ENCODE results near the gene RSL1D1. TPM values are rescaled to one million over a fixed set of nuclear protein-coding genes. Genes with fewer than 3 reads are reported as not detected.
"Not testable (repeated sequence)": the region's sequence is repeated elsewhere in the genome, so short reads cannot be mapped to it uniquely, and the experiment has no call there.

RSL1D1 gene
- total RNA-seq, 1 experiment from 2014 or later, result 44.6 TPM

DNA sequence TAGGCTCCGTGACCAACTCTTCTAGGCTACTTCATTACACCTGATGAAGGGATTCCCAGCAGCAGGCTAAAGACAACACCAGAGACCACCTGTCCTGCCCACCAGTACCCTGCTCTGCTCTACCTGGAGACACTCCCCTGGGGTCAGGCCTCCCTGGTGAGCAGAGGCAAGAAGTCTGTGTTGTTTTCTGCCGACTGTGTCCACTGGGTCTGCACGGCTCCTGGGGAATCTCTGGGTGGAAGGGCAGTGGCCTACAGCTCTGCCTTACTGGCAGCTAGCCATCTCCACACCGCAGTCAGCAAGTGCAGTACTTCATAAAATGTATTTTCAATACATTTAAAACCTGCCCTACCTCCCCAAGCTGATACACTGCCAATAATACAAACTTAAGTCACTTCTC is 6.8 kb downstream of the RSL1D1 start:
- DNase-seq (ENCODE audit: low spot score), result no peak

DNA sequence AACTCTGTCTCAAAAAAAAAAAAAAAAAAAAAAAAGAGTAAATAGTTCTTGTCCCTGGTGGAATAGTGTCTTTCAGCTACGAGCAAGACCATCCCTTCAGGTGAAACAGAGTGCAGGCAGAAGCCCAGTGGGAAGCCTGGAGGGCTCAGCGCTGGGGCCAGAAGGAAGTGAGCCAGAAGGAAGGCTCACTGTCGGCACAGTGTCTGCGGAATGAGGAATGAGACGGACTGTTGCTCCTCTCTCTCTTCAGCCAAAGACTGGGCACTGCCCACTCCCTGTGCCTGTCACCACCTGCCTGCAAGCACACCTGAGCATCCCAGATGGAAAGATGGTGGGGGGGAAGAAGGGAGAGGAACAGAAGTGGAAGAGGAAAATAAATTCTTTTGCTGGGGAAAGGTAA is 7.5 kb downstream of the RSL1D1 start:
- no peak for DNase-seq (ENCODE audit: low spot score)

- no peak for DNase-seq (ENCODE audit: low spot score)
Measured at GRCh38 chr16:11843206-11843605, 8.1 kb downstream of the RSL1D1 start.

GRCh38 chr16:11841026-11841425 is 10.3 kb downstream of the RSL1D1 start:
- DNase-seq (ENCODE audit: low spot score), result no peak

GRCh38 chr16:11836650-11837244 is 14.6 kb downstream of the RSL1D1 start:
- DNase-seq (ENCODE audit: low spot score), result no peak

DNA sequence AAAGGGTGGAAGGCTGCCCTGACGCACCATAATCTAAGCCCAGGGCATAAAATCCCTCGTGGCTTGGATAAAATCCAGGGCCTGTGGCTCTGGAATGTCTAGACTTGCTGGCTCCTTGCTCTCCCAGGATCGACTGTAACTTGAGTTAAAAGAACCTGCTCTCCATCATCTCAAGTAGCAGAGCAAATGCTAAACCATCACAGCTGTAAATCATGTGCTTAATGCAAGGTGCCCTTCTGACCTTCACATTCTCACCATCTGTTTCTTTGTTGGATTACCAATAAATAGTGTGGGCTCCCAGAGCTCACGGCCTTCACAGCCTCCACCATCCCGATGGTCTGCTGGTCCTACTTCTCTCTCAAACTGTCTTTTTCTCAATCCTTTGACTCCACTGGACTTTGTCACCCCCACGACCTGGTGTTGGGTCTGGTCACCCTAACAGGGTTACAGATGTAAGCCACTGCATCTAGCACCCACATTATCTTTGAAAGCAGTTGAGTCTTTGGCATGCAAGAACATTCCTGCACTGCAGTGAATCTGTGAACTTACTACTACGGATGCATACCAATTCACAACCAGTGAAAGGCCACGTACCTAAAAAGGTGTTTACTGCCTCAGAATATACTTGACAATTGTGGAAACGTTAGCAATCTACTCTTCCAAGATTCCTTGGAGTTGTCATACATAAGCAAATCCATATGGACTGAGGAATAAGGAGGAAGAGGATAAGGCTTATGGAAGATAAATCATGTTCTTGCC is 15.3 kb downstream of the RSL1D1 start:
- no peak for DNase-seq (ENCODE audit: low spot score)

DNA sequence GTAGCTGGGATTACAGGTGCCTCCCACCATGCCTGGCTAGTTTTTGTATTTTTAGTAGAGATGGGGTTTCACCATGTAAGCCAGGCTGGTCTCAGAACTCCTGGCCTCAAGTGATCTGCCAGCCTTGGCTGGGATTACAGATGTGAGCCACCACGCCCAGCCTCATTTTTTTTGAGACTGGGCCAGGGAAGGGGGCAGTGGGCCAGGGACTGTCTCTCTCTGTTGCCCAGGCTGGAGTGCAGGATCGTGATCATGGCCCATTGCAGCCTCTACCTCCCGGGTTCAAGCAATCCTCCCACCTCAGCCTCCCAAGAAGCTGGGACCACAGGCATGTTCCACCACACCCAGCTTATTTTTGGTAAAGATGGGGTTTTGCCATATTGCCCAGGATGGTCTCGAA is 16.0 kb downstream of the RSL1D1 start:
- no peak for DNase-seq (ENCODE audit: low spot score)

DNA sequence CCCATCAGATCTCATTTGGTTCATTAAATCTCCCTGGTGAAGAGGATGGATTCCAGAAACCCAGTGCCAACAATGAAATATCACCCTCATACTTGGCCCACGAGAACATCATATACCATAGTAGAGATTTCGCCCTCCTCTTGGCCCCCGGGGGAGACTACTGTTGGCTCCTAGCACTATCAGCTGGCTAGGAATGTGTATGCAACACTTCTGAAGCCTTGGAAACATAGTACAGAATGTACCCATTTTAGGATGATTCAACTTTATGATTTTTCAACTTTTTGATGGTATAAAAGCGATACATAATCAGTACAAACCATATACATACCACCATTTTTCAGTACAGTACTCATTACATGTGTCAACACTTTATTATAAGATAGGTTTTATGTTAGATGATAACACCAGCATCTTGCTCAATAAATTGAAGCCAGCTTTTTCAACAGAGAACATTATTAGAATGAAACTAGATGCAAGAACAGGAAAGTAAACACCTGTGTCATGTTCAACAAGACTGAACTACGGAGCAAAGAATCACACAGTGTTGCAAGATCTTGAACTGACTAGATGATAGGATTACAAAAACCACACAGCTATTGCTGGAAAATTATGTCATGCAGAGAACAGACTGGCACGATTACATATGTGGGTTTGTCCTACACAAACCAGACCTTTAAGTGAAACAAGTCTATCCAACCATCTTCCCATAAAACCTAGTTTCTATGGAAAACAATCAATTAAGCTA is 17.2 kb downstream of the RSL1D1 start:
- DNase-seq (ENCODE audit: low spot score), result no peak

DNA sequence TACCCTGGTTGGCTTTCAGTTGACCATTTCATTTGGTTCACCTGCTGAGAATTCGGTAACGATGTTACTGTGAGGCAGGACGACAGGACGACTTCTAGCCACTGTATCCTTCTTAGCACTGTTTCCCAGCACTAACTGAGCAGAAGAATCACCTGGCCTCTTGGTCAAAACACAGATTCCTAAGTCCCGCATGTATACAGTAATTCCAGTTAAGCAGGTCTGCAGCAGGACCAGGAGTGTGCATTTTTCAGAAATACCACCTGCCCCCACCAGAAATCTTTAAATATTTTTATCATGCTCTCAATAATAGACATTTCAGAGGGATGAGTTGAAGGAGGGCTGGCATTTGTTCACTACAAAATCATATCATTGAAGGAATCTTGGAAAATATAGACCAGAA is 22.6 kb downstream of the RSL1D1 start:
- DNase-seq (ENCODE audit: low spot score), result no peak

DNA sequence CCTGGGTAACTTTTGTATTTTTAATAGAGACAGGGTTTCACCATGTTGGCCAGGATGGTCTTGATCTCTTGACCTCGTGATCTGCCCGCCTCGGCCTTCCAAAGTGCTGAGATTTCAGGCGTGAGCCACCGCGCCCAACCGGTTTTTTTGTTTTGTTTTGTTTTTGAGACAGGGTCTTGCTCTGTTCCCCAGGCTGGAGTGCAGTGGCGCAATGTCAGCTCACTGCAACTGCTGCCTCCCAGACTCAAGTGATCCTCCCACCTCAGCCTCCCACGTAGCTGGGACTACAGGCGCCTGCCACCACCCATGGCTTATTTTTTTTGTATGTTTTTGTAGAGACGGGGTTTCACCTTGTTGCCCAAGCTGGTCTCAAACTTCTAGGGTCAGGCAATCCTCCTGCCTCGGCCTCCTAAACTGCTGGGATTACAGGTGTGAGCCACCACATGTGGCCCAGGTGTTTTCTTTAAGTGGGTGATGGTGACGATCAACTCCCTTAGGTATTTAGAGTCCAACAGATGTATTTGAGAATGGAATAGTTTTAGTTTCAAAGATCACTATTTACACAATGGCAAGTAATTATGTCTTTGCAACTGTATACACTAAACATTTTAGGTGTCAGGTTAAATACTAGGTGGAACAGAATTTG is 25.7 kb downstream of the RSL1D1 start:
- DNase-seq (ENCODE audit: low spot score), result not testable (repeated sequence)

DNA sequence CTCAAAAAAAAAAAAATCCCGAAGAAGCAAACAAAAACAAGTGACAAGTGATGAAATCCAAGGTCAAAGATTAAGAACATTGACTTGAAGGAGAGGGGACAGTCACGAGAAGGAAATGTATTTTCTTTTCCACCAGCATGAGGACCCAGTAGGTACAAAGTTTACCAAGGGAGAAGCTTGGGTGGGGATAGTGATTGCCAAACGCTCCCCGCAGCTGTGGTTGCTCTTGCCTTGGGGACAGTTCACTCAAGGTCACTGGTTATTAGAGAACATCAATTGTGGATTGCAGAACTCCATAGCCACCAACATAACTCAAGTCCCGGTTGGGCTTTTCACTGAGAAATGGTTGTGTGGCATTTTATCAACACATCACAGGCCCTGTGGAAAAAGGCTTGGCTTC is 27.0 kb downstream of the RSL1D1 start:
- peak; percentile 76 for DNase-seq (ENCODE audit: low spot score)

DNA sequence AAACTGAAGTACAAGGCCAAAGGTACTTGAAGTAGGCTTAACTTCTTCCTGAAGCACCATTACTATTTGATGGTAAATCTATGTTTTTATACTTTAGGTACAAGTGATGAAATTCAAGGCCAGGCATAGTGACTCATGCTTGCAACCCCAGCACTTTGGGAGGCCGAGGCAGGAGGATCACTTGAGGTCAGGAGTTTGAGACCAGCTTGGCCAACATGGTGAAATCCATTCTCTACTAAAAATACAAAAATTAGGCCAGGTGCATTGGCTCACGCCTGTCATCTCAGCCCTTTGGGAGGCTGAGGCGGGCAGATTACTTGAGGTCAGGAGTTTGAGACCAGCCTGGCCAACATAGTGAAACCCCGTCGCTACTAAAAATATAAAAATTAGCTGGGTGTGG is 27.7 kb downstream of the RSL1D1 start:
- not testable (repeated sequence) for DNase-seq (ENCODE audit: low spot score)

DNA sequence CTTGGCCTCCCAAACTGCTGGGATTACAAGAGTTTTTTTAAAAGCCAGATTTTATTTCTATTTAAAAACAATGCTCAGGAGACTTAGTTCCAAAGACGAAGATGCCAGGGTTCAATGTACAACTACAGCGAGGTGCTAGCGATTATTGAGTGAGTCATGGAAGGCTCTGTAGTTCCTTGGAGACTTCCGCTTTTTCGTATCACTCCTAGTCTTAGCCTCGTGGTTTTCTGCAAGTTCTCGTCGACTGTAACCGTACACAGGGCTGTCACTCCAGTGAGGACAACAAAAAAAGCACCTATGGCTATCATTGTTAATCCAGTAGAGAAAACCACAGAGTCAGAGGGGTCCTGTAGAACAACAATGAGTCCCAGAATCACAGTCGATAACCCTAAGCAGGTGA is 31.5 kb downstream of the RSL1D1 start:
- no peak for DNase-seq (ENCODE audit: low spot score)

DNA sequence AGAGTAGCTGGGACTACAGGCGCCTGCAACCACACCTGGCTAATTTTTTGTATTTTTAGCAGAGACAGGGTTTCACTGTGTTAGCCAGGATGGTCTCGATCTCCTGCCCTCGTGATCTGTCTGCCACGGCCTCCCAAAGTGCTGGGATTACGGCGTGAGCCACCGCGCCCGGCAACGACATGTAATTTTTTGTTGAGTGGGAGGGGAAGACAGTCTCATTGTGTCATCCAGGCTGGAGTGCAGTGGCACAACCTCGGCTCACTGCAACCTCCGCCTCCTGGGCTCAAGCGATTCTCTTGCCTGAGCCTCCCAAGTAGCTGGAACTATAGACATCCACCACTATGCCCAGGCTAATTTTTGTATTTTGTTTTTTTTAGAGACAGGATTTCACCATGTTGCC is 32.4 kb downstream of the RSL1D1 start:
- DNase-seq (ENCODE audit: low spot score), result not testable (repeated sequence)

DNA sequence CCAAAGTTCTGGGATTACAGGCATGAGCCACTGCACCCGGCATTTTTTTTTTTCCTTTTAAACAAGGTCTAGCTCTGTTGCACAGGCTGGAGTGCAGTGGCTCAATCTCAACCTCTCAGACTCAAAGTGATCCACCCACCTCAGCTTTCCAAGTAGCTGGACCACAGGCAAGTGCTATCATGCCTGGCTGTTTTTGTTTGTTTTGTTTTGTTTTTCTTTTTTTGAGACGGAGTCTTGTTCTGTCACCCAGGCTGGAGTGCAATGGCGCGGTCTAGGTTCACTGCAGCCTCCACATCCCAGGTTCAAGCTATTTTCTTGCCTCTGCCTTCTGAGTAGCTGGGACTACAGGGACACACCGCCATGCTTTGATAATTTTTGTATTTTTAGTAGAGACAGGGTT is 35.2 kb downstream of the RSL1D1 start:
- no peak for DNase-seq (ENCODE audit: low spot score)

DNA sequence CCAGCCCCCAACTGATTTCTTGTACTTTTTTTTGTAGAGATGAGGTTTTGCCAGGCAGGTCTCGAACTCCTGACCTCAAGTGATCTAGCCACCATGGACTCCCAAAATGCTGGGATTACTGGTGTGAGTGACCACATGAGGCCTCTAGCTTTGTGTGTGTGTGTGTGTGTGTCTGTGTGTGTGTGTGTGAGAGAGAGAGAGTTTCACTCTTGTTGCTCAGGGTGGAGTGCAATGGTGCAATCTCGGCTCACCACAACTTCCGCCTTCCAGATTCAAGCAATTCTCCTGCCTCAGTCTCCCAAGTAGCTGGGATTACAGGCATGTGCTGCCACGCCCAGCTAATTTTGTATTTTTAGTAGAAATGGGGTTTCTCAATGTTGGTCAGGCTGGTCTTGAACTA is 36.5 kb downstream of the RSL1D1 start:
- DNase-seq (ENCODE audit: low spot score), result not testable (repeated sequence)

DNA sequence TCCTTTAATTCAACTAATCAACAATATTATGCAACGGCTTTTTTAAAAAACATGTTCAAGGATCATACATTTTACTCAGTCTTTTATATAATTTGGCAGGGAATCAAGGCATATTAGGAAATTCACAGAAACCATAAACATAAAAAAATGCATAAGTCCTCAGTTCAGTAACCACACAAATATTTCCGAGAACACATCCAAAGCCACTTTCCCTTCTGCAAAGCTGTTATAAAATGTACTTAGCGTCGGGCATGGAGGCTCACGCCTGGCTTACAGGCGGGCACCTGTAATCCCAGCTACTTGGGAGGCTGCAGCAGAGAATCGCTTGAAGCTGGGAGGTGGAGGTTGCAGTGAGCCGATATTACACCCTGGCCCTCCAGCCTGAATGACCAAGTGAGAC is 44.6 kb downstream of the RSL1D1 start:
- no peak for DNase-seq (ENCODE audit: low spot score)

DNA sequence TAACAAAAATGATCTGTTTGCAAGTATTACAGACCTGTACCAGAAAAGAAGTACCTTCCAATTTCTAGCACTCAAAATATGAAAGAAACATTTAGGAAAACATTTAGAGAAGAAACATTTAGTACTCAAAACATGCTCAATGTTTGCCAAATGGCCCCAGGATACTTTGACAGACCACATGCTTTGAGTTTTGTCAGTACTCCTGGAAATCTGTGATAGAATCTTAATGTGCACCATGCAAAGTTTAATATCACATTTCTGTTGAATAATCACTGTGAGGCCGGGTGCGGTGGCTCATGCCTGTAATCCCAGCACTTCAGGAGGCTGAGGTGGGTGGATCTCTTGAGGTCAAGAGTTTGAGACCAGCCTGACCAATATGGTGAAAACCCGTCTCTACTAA is 45.8 kb downstream of the RSL1D1 start:
- DNase-seq (ENCODE audit: low spot score), result no peak

DNA sequence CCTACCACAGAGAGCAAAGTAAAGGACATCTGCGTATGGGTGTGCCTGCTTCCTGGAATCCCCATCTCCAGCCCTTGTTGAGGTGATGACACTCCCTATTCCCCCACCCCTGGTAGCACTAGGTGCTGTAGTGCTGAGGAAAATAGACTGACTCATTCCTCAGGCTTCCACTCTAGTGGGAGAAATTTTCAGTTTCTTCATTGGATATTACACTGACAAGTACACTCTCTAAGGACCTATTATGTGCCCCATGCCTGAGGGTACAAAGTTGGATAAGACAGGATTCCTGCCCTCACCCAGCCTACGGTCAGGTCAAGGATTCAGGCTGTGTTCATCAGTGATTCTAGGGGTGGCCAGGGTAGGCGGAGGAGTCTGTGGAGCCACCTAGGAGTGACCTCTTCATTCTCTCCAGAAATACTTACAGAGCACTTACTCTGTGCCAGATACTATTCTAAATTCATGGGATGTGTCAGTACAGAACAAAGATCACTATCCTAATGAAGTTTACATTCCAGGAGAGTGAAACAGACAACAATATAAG is 49.8 kb downstream of the RSL1D1 start:
- DNase-seq (ENCODE audit: low spot score), result no peak

- no peak for DNase-seq (ENCODE audit: low spot score)
Measured at GRCh38 chr16:11800382-11800718, 51.0 kb downstream of the RSL1D1 start.

GRCh38 chr16:11799509-11800381 is 51.6 kb downstream of the RSL1D1 start:
- no peak for DNase-seq (ENCODE audit: low spot score)

All from HT-29 (cell line).